WTC11 (cell line): Measurements from ENCODE around the gene PLCH2. TPM values are rescaled to one million over a fixed set of nuclear protein-coding genes. Genes with fewer than 3 reads are reported as not detected.

Source experiments
- ATAC-seq: fragments of 200-7000 bp; cut with Tn5 transposase; 2 replicates; pipeline ENCODE4 v1.10.0; 2021; ENCODE audit warnings: mild to moderate bottlenecking, moderate library complexity
- CTCF ChIA-PET: fragments of 300-600 bp; sonication (Branson Sonifier 250); formaldehyde crosslinking; loops from one replicate; lab custom pipeline; 2021; ENCODE audit warnings: antibody characterized with exemption; lab: Charles Lee
- POLR2A ChIA-PET: fragments of 350-600 bp; sonication (Branson Sonifier 250); formaldehyde crosslinking; loops from one replicate; lab custom pipeline; 2021; ENCODE audit warnings: antibody characterized with exemption; lab: Charles Lee
- DNase-seq: peaks from one replicate; pipeline ENCODE4 v3.0.0; 2021; ENCODE audit warnings: low spot score
- H3K27ac Mint-ChIP-seq: 2 replicates; pipeline ENCODE4 v1.8.0; 2021; ENCODE audit warnings: mixed read lengths
- H3K27me3 Mint-ChIP-seq: 2 replicates; pipeline ENCODE4 v1.8.0; 2021; ENCODE audit warnings: low read depth, mild to moderate bottlenecking, moderate library complexity, mixed read lengths
- H3K36me3 Mint-ChIP-seq: 2 replicates; pipeline ENCODE4 v1.8.0; 2021; ENCODE audit warnings: mixed read lengths
- H3K4me1 Mint-ChIP-seq: 2 replicates; pipeline ENCODE4 v1.8.0; 2022; ENCODE audit warnings: mixed read lengths
- H3K4me3 Mint-ChIP-seq: 2 replicates; pipeline ENCODE4 v1.8.0; 2021; ENCODE audit warnings: mild to moderate bottlenecking, moderate library complexity, mixed read lengths
- H3K9me3 Mint-ChIP-seq: 2 replicates; pipeline ENCODE4 v1.8.0; 2021; ENCODE audit warnings: mixed read lengths
- ATF1 ChIP-seq: sonication (generic); formaldehyde crosslinking; IDR thresholded peaks from 2 replicates; pipeline ENCODE4 v1.8.1; 2023; ENCODE audit warnings: mild to moderate bottlenecking, moderate library complexity, missing genetic modification reagents
- CREB1 ChIP-seq: sonication (generic); formaldehyde crosslinking; IDR thresholded peaks from 2 replicates; pipeline ENCODE4 v1.8.0; 2023; ENCODE audit warnings: mild to moderate bottlenecking, missing genetic modification reagents
- FOXK1 ChIP-seq: sonication (generic); formaldehyde crosslinking; IDR thresholded peaks from 2 replicates; pipeline ENCODE4 v1.8.0; 2022; ENCODE audit warnings: mild to moderate bottlenecking, moderate library complexity, missing genetic modification reagents
- HMGA2 ChIP-seq: fragments of 250-450 bp; sonication (Bioruptor Pico); IDR thresholded peaks from 2 replicates; pipeline ENCODE4 v1.4.0; 2021; ENCODE audit warnings: mild to moderate bottlenecking, moderate library complexity
- IRF2 ChIP-seq: sonication (generic); formaldehyde crosslinking; IDR thresholded peaks from 2 replicates; pipeline ENCODE4 v1.8.0; 2022; ENCODE audit warnings: low read depth, missing genetic modification reagents, borderline replicate concordance
- JAZF1 ChIP-seq: fragments of 250-450 bp; sonication (Bioruptor Pico); IDR thresholded peaks from 2 replicates; pipeline ENCODE4 v1.9.0; 2021; ENCODE audit warnings: moderate library complexity, mild to moderate bottlenecking, inconsistent platforms
- MYBL2 ChIP-seq: sonication (generic); formaldehyde crosslinking; IDR thresholded peaks from 2 replicates; pipeline ENCODE4 v1.8.1; 2023; ENCODE audit warnings: mild to moderate bottlenecking, moderate library complexity, missing genetic modification reagents
- PRRX2 ChIP-seq: fragments of 250-450 bp; sonication (Bioruptor Pico); IDR thresholded peaks from 2 replicates; pipeline ENCODE4 v1.8.0; 2021; ENCODE audit warnings: mild to moderate bottlenecking
- SMAD4 ChIP-seq: sonication (generic); formaldehyde crosslinking; IDR thresholded peaks from 2 replicates; pipeline ENCODE4 v1.8.0; 2022; ENCODE audit warnings: mild to moderate bottlenecking, missing genetic modification reagents
- SP1 ChIP-seq: sonication (generic); formaldehyde crosslinking; conservative IDR thresholded peaks from 2 replicates; pipeline ENCODE4 v1.8.1; 2022; ENCODE audit warnings: missing genetic modification reagents
- TCF7 ChIP-seq: sonication (generic); formaldehyde crosslinking; IDR thresholded peaks from 2 replicates; pipeline ENCODE4 v1.8.0; 2022; ENCODE audit warnings: mild to moderate bottlenecking, low read depth, missing genetic modification reagents, moderate library complexity
- ZNF138 ChIP-seq: sonication (generic); formaldehyde crosslinking; conservative IDR thresholded peaks from 2 replicates; pipeline ENCODE4 v1.8.1; 2022; ENCODE audit warnings: mild to moderate bottlenecking, moderate library complexity, missing genetic modification reagents
- ZNF263 ChIP-seq: sonication (generic); formaldehyde crosslinking; IDR thresholded peaks from 2 replicates; pipeline ENCODE4 v1.8.1; 2022; ENCODE audit warnings: low read depth, mild to moderate bottlenecking, moderate library complexity, missing genetic modification reagents
- total RNA-seq: library from RNA; stranded (reverse); gene quantifications from 3 replicates; pipeline ENCODE4 v1.2.3, GENCODE V29; 2021
- TF ChIP-seq, protein P1 (sequence below): sonication (generic); formaldehyde crosslinking; IDR thresholded peaks from 2 replicates; pipeline ENCODE4 v1.8.1; 2022; ENCODE audit warnings: missing genetic modification reagents, borderline replicate concordance
- TF ChIP-seq, protein P2 (sequence below): sonication (generic); formaldehyde crosslinking; IDR thresholded peaks from 2 replicates; pipeline ENCODE4 v1.8.1; 2022; ENCODE audit warnings: mild to moderate bottlenecking, moderate library complexity, missing genetic modification reagents
- TF ChIP-seq, protein P3 (sequence below): sonication (generic); formaldehyde crosslinking; IDR thresholded peaks from 2 replicates; pipeline ENCODE4 v1.8.0; 2022; ENCODE audit warnings: mild to moderate bottlenecking, missing genetic modification reagents
- TF ChIP-seq, protein P4 (sequence below): sonication (generic); formaldehyde crosslinking; IDR thresholded peaks from 2 replicates; pipeline ENCODE4 v1.8.0; 2023; ENCODE audit warnings: missing genetic modification reagents, mild to moderate bottlenecking, borderline replicate concordance
- TF ChIP-seq, protein P5 (sequence below): sonication (generic); formaldehyde crosslinking; IDR thresholded peaks from 2 replicates; pipeline ENCODE4 v1.8.0; 2022; ENCODE audit warnings: missing genetic modification reagents
- TF ChIP-seq, protein P6 (sequence below): sonication (generic); formaldehyde crosslinking; IDR thresholded peaks from 2 replicates; pipeline ENCODE4 v1.8.1; 2022; ENCODE audit warnings: mild to moderate bottlenecking, missing genetic modification reagents, moderate library complexity, borderline replicate concordance
- TF ChIP-seq, protein P7 (sequence below): sonication (generic); formaldehyde crosslinking; conservative IDR thresholded peaks from 2 replicates; pipeline ENCODE4 v1.8.1; 2023; ENCODE audit warnings: mild to moderate bottlenecking, low read depth, missing genetic modification reagents, moderate library complexity

The PLCH2 gene
- total RNA-seq, 1 experiment from 2014 or later: 0.17 TPM

DNA sequence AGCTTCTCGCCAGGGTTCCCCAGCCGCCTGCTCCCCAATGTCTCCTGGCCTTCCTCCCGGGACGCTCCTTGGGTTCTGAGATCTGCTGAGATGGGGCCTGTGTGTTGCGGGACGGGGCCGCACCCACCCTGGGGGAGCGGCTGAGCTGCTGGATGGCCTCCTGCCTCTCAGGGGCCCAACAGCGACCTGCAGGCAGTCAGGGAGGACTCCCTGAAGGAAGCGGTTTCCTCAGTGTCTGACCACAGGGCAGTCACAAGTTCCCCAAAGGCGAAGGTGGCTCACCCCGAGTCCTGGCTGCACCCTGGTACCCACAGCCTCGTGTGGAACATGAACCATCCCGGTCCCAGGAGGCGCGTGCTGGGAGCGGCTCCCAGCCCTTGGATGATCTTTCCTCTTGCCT lies 18.6 kb upstream of the PLCH2 start:
- CTCF ChIA-PET: interaction anchor here (1.5 kb wide), 1 partner anchor 43 kb away, joined by 3 read pairs; no protein-coding TSS in a partner anchor

More for the DNA sequence above, 18.6 kb upstream of the PLCH2 start:
- H3K9me3 Mint-ChIP-seq: no peaks in the 10 kb centered on the region
- no peak overlapping the region for H3K27ac Mint-ChIP-seq
- no peaks in the 10 kb centered on the region for H3K4me1 Mint-ChIP-seq
- TF ChIP-seq, protein P1, sequence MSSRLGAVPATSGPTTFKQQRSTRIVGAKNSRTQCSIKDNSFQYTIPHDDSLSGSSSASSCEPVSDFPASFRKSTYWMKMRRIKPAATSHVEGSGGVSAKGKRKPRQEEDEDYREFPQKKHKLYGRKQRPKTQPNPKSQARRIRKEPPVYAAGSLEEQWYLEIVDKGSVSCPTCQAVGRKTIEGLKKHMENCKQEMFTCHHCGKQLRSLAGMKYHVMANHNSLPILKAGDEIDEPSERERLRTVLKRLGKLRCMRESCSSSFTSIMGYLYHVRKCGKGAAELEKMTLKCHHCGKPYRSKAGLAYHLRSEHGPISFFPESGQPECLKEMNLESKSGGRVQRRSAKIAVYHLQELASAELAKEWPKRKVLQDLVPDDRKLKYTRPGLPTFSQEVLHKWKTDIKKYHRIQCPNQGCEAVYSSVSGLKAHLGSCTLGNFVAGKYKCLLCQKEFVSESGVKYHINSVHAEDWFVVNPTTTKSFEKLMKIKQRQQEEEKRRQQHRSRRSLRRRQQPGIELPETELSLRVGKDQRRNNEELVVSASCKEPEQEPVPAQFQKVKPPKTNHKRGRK (CRISPR knock-in tag): no peak
- TF ChIP-seq ZNF263 (CRISPR knock-in tag) (no peak), JAZF1 (CRISPR knock-in tag) (no peak), TCF7 (CRISPR knock-in tag) (no peak), CREB1 (CRISPR knock-in tag) (no peak), MYBL2 (CRISPR knock-in tag) (no peak), ZNF138 (no peak), HMGA2 (no peak), ATF1 (no peak), PRRX2 (no peak), IRF2 (no peak), FOXK1 (CRISPR knock-in tag) (no peak), SP1 (CRISPR knock-in tag) (no peak), SMAD4 (no peak)
- TF ChIP-seq, protein P2, sequence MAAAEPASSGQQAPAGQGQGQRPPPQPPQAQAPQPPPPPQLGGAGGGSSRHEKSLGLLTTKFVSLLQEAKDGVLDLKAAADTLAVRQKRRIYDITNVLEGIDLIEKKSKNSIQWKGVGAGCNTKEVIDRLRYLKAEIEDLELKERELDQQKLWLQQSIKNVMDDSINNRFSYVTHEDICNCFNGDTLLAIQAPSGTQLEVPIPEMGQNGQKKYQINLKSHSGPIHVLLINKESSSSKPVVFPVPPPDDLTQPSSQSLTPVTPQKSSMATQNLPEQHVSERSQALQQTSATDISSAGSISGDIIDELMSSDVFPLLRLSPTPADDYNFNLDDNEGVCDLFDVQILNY: no peak
- TF ChIP-seq, protein P3, sequence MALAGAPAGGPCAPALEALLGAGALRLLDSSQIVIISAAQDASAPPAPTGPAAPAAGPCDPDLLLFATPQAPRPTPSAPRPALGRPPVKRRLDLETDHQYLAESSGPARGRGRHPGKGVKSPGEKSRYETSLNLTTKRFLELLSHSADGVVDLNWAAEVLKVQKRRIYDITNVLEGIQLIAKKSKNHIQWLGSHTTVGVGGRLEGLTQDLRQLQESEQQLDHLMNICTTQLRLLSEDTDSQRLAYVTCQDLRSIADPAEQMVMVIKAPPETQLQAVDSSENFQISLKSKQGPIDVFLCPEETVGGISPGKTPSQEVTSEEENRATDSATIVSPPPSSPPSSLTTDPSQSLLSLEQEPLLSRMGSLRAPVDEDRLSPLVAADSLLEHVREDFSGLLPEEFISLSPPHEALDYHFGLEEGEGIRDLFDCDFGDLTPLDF (CRISPR knock-in tag): no peak
- TF ChIP-seq, protein P4, sequence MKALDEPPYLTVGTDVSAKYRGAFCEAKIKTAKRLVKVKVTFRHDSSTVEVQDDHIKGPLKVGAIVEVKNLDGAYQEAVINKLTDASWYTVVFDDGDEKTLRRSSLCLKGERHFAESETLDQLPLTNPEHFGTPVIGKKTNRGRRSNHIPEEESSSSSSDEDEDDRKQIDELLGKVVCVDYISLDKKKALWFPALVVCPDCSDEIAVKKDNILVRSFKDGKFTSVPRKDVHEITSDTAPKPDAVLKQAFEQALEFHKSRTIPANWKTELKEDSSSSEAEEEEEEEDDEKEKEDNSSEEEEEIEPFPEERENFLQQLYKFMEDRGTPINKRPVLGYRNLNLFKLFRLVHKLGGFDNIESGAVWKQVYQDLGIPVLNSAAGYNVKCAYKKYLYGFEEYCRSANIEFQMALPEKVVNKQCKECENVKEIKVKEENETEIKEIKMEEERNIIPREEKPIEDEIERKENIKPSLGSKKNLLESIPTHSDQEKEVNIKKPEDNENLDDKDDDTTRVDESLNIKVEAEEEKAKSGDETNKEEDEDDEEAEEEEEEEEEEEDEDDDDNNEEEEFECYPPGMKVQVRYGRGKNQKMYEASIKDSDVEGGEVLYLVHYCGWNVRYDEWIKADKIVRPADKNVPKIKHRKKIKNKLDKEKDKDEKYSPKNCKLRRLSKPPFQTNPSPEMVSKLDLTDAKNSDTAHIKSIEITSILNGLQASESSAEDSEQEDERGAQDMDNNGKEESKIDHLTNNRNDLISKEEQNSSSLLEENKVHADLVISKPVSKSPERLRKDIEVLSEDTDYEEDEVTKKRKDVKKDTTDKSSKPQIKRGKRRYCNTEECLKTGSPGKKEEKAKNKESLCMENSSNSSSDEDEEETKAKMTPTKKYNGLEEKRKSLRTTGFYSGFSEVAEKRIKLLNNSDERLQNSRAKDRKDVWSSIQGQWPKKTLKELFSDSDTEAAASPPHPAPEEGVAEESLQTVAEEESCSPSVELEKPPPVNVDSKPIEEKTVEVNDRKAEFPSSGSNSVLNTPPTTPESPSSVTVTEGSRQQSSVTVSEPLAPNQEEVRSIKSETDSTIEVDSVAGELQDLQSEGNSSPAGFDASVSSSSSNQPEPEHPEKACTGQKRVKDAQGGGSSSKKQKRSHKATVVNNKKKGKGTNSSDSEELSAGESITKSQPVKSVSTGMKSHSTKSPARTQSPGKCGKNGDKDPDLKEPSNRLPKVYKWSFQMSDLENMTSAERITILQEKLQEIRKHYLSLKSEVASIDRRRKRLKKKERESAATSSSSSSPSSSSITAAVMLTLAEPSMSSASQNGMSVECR (CRISPR knock-in tag): no peak
- TF ChIP-seq, protein P5, sequence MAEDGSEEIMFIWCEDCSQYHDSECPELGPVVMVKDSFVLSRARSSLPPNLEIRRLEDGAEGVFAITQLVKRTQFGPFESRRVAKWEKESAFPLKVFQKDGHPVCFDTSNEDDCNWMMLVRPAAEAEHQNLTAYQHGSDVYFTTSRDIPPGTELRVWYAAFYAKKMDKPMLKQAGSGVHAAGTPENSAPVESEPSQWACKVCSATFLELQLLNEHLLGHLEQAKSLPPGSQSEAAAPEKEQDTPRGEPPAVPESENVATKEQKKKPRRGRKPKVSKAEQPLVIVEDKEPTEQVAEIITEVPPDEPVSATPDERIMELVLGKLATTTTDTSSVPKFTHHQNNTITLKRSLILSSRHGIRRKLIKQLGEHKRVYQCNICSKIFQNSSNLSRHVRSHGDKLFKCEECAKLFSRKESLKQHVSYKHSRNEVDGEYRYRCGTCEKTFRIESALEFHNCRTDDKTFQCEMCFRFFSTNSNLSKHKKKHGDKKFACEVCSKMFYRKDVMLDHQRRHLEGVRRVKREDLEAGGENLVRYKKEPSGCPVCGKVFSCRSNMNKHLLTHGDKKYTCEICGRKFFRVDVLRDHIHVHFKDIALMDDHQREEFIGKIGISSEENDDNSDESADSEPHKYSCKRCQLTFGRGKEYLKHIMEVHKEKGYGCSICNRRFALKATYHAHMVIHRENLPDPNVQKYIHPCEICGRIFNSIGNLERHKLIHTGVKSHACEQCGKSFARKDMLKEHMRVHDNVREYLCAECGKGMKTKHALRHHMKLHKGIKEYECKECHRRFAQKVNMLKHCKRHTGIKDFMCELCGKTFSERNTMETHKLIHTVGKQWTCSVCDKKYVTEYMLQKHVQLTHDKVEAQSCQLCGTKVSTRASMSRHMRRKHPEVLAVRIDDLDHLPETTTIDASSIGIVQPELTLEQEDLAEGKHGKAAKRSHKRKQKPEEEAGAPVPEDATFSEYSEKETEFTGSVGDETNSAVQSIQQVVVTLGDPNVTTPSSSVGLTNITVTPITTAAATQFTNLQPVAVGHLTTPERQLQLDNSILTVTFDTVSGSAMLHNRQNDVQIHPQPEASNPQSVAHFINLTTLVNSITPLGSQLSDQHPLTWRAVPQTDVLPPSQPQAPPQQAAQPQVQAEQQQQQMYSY (CRISPR knock-in tag): no peak
- TF ChIP-seq, protein P6, sequence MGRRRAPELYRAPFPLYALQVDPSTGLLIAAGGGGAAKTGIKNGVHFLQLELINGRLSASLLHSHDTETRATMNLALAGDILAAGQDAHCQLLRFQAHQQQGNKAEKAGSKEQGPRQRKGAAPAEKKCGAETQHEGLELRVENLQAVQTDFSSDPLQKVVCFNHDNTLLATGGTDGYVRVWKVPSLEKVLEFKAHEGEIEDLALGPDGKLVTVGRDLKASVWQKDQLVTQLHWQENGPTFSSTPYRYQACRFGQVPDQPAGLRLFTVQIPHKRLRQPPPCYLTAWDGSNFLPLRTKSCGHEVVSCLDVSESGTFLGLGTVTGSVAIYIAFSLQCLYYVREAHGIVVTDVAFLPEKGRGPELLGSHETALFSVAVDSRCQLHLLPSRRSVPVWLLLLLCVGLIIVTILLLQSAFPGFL (CRISPR knock-in tag): no peak
- TF ChIP-seq, protein P7, sequence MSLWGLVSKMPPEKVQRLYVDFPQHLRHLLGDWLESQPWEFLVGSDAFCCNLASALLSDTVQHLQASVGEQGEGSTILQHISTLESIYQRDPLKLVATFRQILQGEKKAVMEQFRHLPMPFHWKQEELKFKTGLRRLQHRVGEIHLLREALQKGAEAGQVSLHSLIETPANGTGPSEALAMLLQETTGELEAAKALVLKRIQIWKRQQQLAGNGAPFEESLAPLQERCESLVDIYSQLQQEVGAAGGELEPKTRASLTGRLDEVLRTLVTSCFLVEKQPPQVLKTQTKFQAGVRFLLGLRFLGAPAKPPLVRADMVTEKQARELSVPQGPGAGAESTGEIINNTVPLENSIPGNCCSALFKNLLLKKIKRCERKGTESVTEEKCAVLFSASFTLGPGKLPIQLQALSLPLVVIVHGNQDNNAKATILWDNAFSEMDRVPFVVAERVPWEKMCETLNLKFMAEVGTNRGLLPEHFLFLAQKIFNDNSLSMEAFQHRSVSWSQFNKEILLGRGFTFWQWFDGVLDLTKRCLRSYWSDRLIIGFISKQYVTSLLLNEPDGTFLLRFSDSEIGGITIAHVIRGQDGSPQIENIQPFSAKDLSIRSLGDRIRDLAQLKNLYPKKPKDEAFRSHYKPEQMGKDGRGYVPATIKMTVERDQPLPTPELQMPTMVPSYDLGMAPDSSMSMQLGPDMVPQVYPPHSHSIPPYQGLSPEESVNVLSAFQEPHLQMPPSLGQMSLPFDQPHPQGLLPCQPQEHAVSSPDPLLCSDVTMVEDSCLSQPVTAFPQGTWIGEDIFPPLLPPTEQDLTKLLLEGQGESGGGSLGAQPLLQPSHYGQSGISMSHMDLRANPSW (CRISPR knock-in tag): no peak
- TF ChIP-seq, all 79 proteins: peak for 0
- Mint-ChIP-seq H3K27me3 (no peaks in the 10 kb centered on the region), H3K4me3 (no peak overlapping the region), H3K36me3 (no peaks in the 10 kb centered on the region)
- DNase-seq (no peak), ATAC-seq (no peak)
- POLR2A ChIA-PET: no interaction called here
